DND-41 (cell line): ENCODE measurements around the gene NIP7.

Experiments
- ATAC-seq: fragments of 200-7000 bp; cut with Tn5 transposase; 3 replicates; pipeline ENCODE4 v1.9.1; 2021; ENCODE audit warnings: low read depth; ENCODE audit not compliant: insufficient read depth
- DNase-seq: peaks from one replicate; pipeline ENCODE4 v3.0.0-alpha.2; 2020
- H2AFZ ChIP-seq: 2 replicates; pipeline ENCODE4 v1.6.0; 2012; ENCODE audit warnings: low read depth, low read length
- H3K27ac ChIP-seq: 2 replicates; pipeline ENCODE4 v1.5.1; 2012; ENCODE audit warnings: low read length, inconsistent platforms
- H3K27me3 ChIP-seq: fragments of 200-600 bp; sonication (generic); 2 replicates; pipeline ENCODE4 v1.6.0; 2012; ENCODE audit warnings: low read length, mild to moderate bottlenecking, inconsistent platforms; ENCODE audit not compliant: insufficient read depth, poor library complexity
- H3K36me3 ChIP-seq: 2 replicates; pipeline ENCODE4 v1.5.1; 2012; ENCODE audit warnings: low read length, inconsistent platforms; ENCODE audit not compliant: insufficient read depth
- H3K4me1 ChIP-seq: 2 replicates; pipeline ENCODE4 v1.5.1; 2012; ENCODE audit warnings: mild to moderate bottlenecking, low read length; ENCODE audit not compliant: insufficient read depth
- H3K4me2 ChIP-seq: 2 replicates; pipeline ENCODE4 v1.6.0; 2012; ENCODE audit warnings: mild to moderate bottlenecking, moderate library complexity, low read length, inconsistent platforms; ENCODE audit not compliant: insufficient read depth
- H3K4me3 ChIP-seq, 2 experiments: fragments of 200-600 bp in 1 of 2; shearing (Covaris generic) in 1 of 2; 2 replicates each; pipeline ENCODE4 v1.5.1; 2012 to 2016; ENCODE audit warnings: inconsistent platforms in 2 of 2, low read length in 2 of 2, mild to moderate bottlenecking in 2 of 2, low read depth in 1 of 2, moderate library complexity in 1 of 2
- H3K79me2 ChIP-seq: 2 replicates; pipeline ENCODE4 v1.6.0; 2012; ENCODE audit warnings: low read length, inconsistent platforms; ENCODE audit not compliant: insufficient read depth
- H3K9ac ChIP-seq: 2 replicates; pipeline ENCODE4 v1.6.0; 2012; ENCODE audit warnings: low read depth, mild to moderate bottlenecking, inconsistent platforms, low read length, moderate library complexity
- H3K9me3 ChIP-seq: 2 replicates; pipeline ENCODE4 v1.5.1; 2012; ENCODE audit warnings: low read length, moderate library complexity, mild to moderate bottlenecking, inconsistent platforms; ENCODE audit not compliant: insufficient read depth, severe bottlenecking
- H4K20me1 ChIP-seq: 2 replicates; pipeline ENCODE4 v1.6.0; 2012; ENCODE audit warnings: low read length; ENCODE audit not compliant: insufficient read depth
- EZH2 ChIP-seq: IDR thresholded peaks from 3 replicates; pipeline ENCODE4 v1.6.1; 2012; ENCODE audit warnings: borderline replicate concordance, low read depth, mild to moderate bottlenecking, moderate library complexity, low read length, inconsistent platforms; ENCODE audit not compliant: severe bottlenecking
- TF ChIP-seq, protein P1 (sequence below): IDR thresholded peaks from 2 replicates; pipeline ENCODE4 v1.5.1; 2012; ENCODE audit warnings: borderline replicate concordance, low read length, moderate library complexity, mild to moderate bottlenecking; ENCODE audit not compliant: poor library complexity, severe bottlenecking; ENCODE audit errors: extremely low read depth

Gene NIP7

DNA sequence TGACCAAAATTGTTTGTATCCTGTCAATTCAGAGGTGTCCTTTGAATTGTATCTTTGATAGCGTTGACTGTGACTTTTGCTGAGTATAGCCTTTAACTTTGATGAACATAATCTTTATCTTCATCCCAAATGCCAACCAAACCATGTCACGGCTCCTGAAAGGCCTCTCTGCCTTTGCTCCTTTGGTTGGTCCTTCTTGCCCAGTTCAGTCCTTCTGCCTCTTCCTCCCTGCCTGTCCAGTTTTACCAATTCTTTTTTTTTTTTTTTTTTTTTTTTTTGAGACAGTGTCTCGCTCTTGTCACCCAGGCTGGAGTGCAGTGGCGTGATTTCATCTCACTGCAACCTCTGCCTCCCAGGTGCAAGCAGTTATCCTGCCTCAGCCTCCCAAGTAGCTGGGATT lies 41.3 kb upstream of the NIP7 start:
- Histone ChIP-seq H4K20me1 (no peaks in the 10 kb centered on the region), H3K79me2 (no peaks in the 10 kb centered on the region), H3K4me3 (no peak overlapping the region), H3K27ac (no peak overlapping the region), H3K9ac (no peak overlapping the region), H2AFZ (no peak overlapping the region), H3K27me3 (no peaks in the 10 kb centered on the region), H3K4me2 (no peak overlapping the region), H3K9me3 (no peaks in the 10 kb centered on the region), H3K36me3 (peaks cover 26% of the 10 kb centered on the region), H3K4me1 (no peaks in the 10 kb centered on the region)
- ATAC-seq (no peak), DNase-seq (no peak)
- no peak for TF ChIP-seq EZH2
- TF ChIP-seq, protein P1, sequence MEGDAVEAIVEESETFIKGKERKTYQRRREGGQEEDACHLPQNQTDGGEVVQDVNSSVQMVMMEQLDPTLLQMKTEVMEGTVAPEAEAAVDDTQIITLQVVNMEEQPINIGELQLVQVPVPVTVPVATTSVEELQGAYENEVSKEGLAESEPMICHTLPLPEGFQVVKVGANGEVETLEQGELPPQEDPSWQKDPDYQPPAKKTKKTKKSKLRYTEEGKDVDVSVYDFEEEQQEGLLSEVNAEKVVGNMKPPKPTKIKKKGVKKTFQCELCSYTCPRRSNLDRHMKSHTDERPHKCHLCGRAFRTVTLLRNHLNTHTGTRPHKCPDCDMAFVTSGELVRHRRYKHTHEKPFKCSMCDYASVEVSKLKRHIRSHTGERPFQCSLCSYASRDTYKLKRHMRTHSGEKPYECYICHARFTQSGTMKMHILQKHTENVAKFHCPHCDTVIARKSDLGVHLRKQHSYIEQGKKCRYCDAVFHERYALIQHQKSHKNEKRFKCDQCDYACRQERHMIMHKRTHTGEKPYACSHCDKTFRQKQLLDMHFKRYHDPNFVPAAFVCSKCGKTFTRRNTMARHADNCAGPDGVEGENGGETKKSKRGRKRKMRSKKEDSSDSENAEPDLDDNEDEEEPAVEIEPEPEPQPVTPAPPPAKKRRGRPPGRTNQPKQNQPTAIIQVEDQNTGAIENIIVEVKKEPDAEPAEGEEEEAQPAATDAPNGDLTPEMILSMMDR = no peak

DNA sequence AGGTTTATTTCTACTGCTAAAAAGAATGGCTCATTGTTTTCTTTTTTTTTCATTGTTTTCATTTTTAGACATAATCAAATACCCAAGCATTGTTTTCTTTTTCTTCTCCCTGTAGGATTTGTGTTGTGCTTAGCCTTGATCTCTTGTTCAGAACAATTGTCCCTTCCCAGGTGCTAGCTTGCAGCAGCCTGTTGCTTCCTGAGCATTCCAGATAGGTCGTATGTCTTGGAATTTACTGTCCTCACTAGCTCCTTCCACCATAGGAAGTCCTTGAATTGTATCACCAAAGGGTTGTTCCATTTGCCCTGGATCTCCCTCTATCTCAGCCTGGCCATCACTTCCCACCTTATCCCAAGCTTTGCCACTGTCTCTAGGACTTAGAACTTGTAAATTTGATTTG lies 38.4 kb upstream of the NIP7 start:
- Histone ChIP-seq H3K27me3 (no peaks in the 10 kb centered on the region), H2AFZ (no peak overlapping the region), H3K4me1 (no peaks in the 10 kb centered on the region), H3K79me2 (no peaks in the 10 kb centered on the region), H4K20me1 (no peaks in the 10 kb centered on the region), H3K4me3 (no peak overlapping the region), H3K27ac (no peak overlapping the region), H3K9me3 (no peaks in the 10 kb centered on the region), H3K9ac (no peak overlapping the region), H3K36me3 (peaks cover 26% of the 10 kb centered on the region), H3K4me2 (no peak overlapping the region)
- DNase-seq (no peak), ATAC-seq (no peak)
- TF ChIP-seq, protein P1 = no peak
- no peak for TF ChIP-seq EZH2

DNA sequence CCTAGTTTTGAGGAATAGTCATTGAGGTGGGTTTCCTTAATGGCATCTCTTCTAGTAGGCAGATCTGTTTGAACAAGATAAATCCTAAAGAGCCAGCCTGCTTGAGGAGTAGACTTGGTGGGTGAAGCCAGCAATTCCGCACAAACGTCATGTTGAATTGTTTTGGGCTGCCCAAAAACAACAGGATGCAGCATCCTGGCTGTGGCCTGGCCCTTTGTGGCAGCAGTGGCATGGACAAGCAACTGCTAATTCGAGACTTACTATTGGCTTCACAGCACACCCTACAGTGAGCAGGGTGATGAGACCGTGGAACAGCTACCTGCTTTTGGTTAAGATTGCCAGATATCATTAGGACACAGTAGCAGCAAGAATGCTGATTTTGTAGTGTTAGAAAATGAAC lies 37.7 kb upstream of the NIP7 start:
- ATAC-seq = no peak
- Histone ChIP-seq H3K27me3 (no peaks in the 10 kb centered on the region), H3K4me1 (no peaks in the 10 kb centered on the region), H3K36me3 (peaks cover 26% of the 10 kb centered on the region), H3K9me3 (no peaks in the 10 kb centered on the region), H3K27ac (no peak overlapping the region), H3K4me2 (no peak overlapping the region), H3K4me3 (no peak overlapping the region), H4K20me1 (no peaks in the 10 kb centered on the region), H2AFZ (no peak overlapping the region), H3K9ac (no peak overlapping the region), H3K79me2 (no peaks in the 10 kb centered on the region)
- DNase-seq = no peak
- TF ChIP-seq EZH2 = no peak
- TF ChIP-seq, protein P1 = no peak

DNA sequence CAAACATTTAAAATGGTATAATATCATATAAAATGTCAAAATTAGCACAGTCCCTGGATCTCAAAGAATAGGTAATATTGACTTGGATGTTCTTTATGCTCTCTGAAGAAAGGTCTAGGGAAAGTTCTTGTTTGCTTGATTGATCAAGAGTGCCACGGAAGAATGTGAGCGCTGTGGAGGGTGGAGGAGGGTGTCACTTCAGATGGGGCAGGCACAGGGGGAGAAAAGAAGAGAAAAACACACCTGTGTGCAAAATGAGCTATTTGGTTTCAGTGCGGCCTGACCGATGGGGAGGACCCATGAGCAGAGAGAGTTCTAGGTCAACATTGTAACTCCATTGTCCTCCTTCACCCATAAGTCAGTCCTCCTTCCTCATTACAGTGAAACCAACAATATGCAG lies 37.3 kb upstream of the NIP7 start:
- no peaks in the 10 kb centered on the region for H3K79me2 ChIP-seq
- no peaks in the 10 kb centered on the region for H4K20me1 ChIP-seq
- no peaks in the 10 kb centered on the region for H3K27me3 ChIP-seq
- DNase-seq = no peak
- no peak overlapping the region for H3K27ac ChIP-seq
- no peak overlapping the region for H2AFZ ChIP-seq
- ATAC-seq = no peak
- H3K36me3 ChIP-seq = peaks cover 26% of the 10 kb centered on the region
- H3K4me3 ChIP-seq = no peak overlapping the region
- H3K4me2 ChIP-seq = no peak overlapping the region
- H3K9me3 ChIP-seq = no peaks in the 10 kb centered on the region
- H3K9ac ChIP-seq = no peak overlapping the region
- TF ChIP-seq, protein P1 = no peak
- TF ChIP-seq EZH2 = no peak
- no peaks in the 10 kb centered on the region for H3K4me1 ChIP-seq
